Naive thymus-derived CD4-positive, alpha-beta T cell (primary cell): ENCODE data around the gene STX16. TPM values are rescaled to one million over a fixed set of nuclear protein-coding genes. Genes with fewer than 3 reads are reported as not detected.

Experiments used
- ATAC-seq: fragments of 150-1000 bp; cut with Tn5 transposase; 2 replicates; pipeline ENCODE4 v1.10.0; 2021; ENCODE audit warnings: mild to moderate bottlenecking, moderate library complexity
- CTCF ChIA-PET: fragments of 350-600 bp; sonication (Branson Sonifier 250); formaldehyde crosslinking; loops from one replicate; lab custom pipeline; 2021; ENCODE audit warnings: antibody characterized with exemption; lab: Charles Lee
- POLR2A ChIA-PET: fragments of 350-600 bp; sonication (Branson Sonifier 250); formaldehyde crosslinking; loops from one replicate; lab custom pipeline; 2021; ENCODE audit warnings: antibody characterized with exemption, inconsistent platforms; lab: Charles Lee
- DNase-seq, 9 donors: peaks; one replicate each; pipeline versions ENCODE4 v3.0.0 to v3.0.0-alpha.2; 2020 to 2022; ENCODE audit warnings: mixed read lengths in 1 of 9
- H3K27ac ChIP-seq: one replicate; pipeline ENCODE4 v1.7.0; 2013; ENCODE audit warnings: mild to moderate bottlenecking, low read depth, low read length, moderate library complexity
- H3K27me3 ChIP-seq, 2 donors: one replicate each; pipeline ENCODE4 v1.7.0; 2013; ENCODE audit warnings: low read length in 2 of 2, mild to moderate bottlenecking in 2 of 2, moderate library complexity in 2 of 2; ENCODE audit not compliant: control insufficient read depth in 2 of 2, insufficient read depth in 2 of 2
- H3K36me3 ChIP-seq, 3 experiments: 1 replicate in 2 of 3; 2 replicates in 1 of 3; pipeline ENCODE4 v1.7.0; 2013; ENCODE audit warnings: low read length in 3 of 3, mild to moderate bottlenecking in 3 of 3, moderate library complexity in 1 of 3; ENCODE audit not compliant: insufficient read depth in 3 of 3, control insufficient read depth in 2 of 3
- H3K4me1 ChIP-seq, 2 donors: one replicate each; pipeline ENCODE4 v1.7.0; 2013; ENCODE audit warnings: low read length in 2 of 2, mild to moderate bottlenecking in 2 of 2, moderate library complexity in 1 of 2; ENCODE audit not compliant: control insufficient read depth in 2 of 2, insufficient read depth in 2 of 2
- H3K4me3 ChIP-seq: 2 replicates; pipeline ENCODE4 v1.7.0; 2013; ENCODE audit warnings: mild to moderate bottlenecking, low read length
- H3K9me3 ChIP-seq, 3 experiments: 1 replicate in 2 of 3; 2 replicates in 1 of 3; pipeline ENCODE4 v1.7.0; 2013; ENCODE audit warnings: low read length in 3 of 3; ENCODE audit not compliant: control insufficient read depth in 2 of 3
- H3K27ac Mint-ChIP-seq, 9 donors: one replicate each; pipeline ENCODE4 v1.8.0; 2020 to 2022; ENCODE audit warnings: mixed read lengths in 9 of 9, mild to moderate bottlenecking in 8 of 9, moderate library complexity in 5 of 9, inconsistent platforms in 2 of 9
- H3K27me3 Mint-ChIP-seq, 5 donors: one replicate each; pipeline ENCODE4 v1.8.0; 2021 to 2022; ENCODE audit warnings: mixed read lengths in 5 of 5, mild to moderate bottlenecking in 1 of 5
- H3K36me3 Mint-ChIP-seq, 5 donors: one replicate each; pipeline ENCODE4 v1.8.0; 2020 to 2022; ENCODE audit warnings: mixed read lengths in 5 of 5, mild to moderate bottlenecking in 3 of 5, inconsistent platforms in 1 of 5
- H3K4me1 Mint-ChIP-seq, 7 donors: one replicate each; pipeline ENCODE4 v1.8.0; 2020 to 2022; ENCODE audit warnings: mixed read lengths in 7 of 7, mild to moderate bottlenecking in 3 of 7, inconsistent platforms in 1 of 7
- H3K4me3 Mint-ChIP-seq, 10 donors: one replicate each; pipeline ENCODE4 v1.8.0; 2020 to 2022; ENCODE audit warnings: mild to moderate bottlenecking in 10 of 10, mixed read lengths in 10 of 10, moderate library complexity in 6 of 10, inconsistent platforms in 2 of 10
- H3K9me3 Mint-ChIP-seq, 11 donors: one replicate each; pipeline ENCODE4 v1.8.0; 2020 to 2022; ENCODE audit warnings: mixed read lengths in 11 of 11, mild to moderate bottlenecking in 4 of 11, inconsistent platforms in 1 of 11, moderate library complexity in 1 of 11
- intact Hi-C, 2 donors: fragments of 100-400 bp; cut with micrococcal nuclease; formaldehyde crosslinking; loops; one replicate each; pipeline ENCODE4 v1.15.1; 2023
- polyA plus RNA-seq, 2 donors: library from polyadenylated mRNA; unstranded; fragments of 300-500 nt; fragmentation: Illumina TruSeq; gene quantifications; one replicate each; pipeline ENCODE4 v1.2.3, GENCODE V29; 2021
- total RNA-seq, 6 experiments: library from RNA in 5 of 6; stranded (reverse) in 5 of 6; gene quantifications; 1 replicate in 5 of 6; 2 replicates in 1 of 6; pipeline ENCODE4 v1.2.3 and lab custom pipeline; 2021 to 2026

The STX16 gene
- total and polyA plus RNA-seq, 7 experiments from 2014 or later: 32.0 to 225 (median 185) TPM

GRCh38 chr20:58656831-58657230, 5.7 kb downstream of the STX16 start:
- peak overlapping the region; percentile 39 to 89 (median 68) for H3K4me3 Mint-ChIP-seq
- H3K4me1 Mint-ChIP-seq: peaks cover 61 to 82% (median 77%) of the 10 kb centered on the region in 7 donors
- H3K27me3 Mint-ChIP-seq: no peaks in the 10 kb centered on the region
- ATAC-seq: no peak
- H3K27me3 ChIP-seq: no peaks in the 10 kb centered on the region
- no peaks in the 10 kb centered on the region for H3K9me3 ChIP-seq
- no peak overlapping the region for H3K4me3 ChIP-seq
- no peak for DNase-seq
- CTCF ChIA-PET: interaction anchor here (0.7 kb wide), 1 partner anchor 745 kb away, joined by 3 read pairs; no protein-coding TSS in a partner anchor
- intact Hi-C loops: loop anchor here (10.0 kb wide), 3 partner anchors 568 to 1262 kb away; partner anchors contain the start of gene RBM38 (in 1 of the 2)
- H3K9me3 Mint-ChIP-seq: no peaks in the 10 kb centered on the region
- peak overlapping the region; percentile 93 for H3K27ac ChIP-seq
- H3K36me3 ChIP-seq: peaks cover 0 to 1% (median 0%) of the 10 kb centered on the region in 3 experiments
- H3K27ac Mint-ChIP-seq: peak overlapping the region; percentile 69 to 100 (median 87)
- peaks cover 0 to 40% (median 3%) of the 10 kb centered on the region in 5 donors for H3K36me3 Mint-ChIP-seq
- POLR2A ChIA-PET: interaction anchor here (0.5 to 1.1 kb wide), 6 partner anchors 10 to 508 kb away, joined by 3 to 4 read pairs (median 3); partner anchors contain the start of genes ATP5F1E and NPEPL1
- H3K4me1 ChIP-seq: peaks cover 73 to 80% of the 10 kb centered on the region in 2 donors

DNA sequence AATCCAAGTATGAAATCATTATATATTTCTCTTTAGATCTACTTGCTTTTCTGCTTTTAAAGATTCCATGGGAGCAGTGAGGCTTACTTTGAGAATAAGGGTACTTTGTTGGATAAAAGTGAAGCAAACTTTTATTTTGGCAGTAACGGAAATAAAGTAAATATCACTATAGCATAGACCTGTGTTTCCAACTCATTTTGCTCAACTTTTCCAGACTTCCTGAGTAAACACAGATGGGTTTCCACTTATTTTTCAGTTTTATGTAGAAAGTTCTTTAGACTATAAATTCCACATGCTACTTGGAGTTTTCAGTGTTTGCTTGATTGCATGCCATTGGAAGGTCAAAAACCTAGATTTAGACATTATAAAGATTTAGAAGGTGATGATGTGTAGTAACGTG, 6.2 kb downstream of the STX16 start:
- POLR2A ChIA-PET: interaction anchor here (1.0 to 2.1 kb wide), 4 partner anchors 35 to 507 kb away, joined by 3 to 6 read pairs (median 4); partner anchors contain the start of genes ATP5F1E, NPEPL1 and ZNF831
- Histone ChIP-seq H3K36me3 (no peaks in the 10 kb centered on the region), H3K27ac (peak overlapping the region; percentile 93), H3K4me3 (no peak overlapping the region), H3K27me3 (no peaks in the 10 kb centered on the region), H3K9me3 (no peaks in the 10 kb centered on the region), H3K4me1 (peaks cover 77 to 84% of the 10 kb centered on the region in 2 donors)
- H3K4me3 Mint-ChIP-seq: peak overlapping the region; percentile 39 to 89 (median 68)
- peaks cover 0 to 43% (median 3%) of the 10 kb centered on the region in 5 donors for H3K36me3 Mint-ChIP-seq
- H3K27ac Mint-ChIP-seq: peak overlapping the region; percentile 69 to 100 (median 87)
- intact Hi-C loops: loop anchor here (10.0 kb wide), 3 partner anchors 568 to 1262 kb away; partner anchors contain the start of gene RBM38 (in 1 of the 2)
- ATAC-seq: no peak
- H3K9me3 Mint-ChIP-seq: no peaks in the 10 kb centered on the region
- peaks cover 65 to 87% (median 81%) of the 10 kb centered on the region in 7 donors for H3K4me1 Mint-ChIP-seq
- no peaks in the 10 kb centered on the region for H3K27me3 Mint-ChIP-seq
- no peak for DNase-seq
- CTCF ChIA-PET: interaction anchor here (1.3 kb wide), 1 partner anchor 9 kb away, joined by 5 read pairs; no protein-coding TSS in a partner anchor

DNA sequence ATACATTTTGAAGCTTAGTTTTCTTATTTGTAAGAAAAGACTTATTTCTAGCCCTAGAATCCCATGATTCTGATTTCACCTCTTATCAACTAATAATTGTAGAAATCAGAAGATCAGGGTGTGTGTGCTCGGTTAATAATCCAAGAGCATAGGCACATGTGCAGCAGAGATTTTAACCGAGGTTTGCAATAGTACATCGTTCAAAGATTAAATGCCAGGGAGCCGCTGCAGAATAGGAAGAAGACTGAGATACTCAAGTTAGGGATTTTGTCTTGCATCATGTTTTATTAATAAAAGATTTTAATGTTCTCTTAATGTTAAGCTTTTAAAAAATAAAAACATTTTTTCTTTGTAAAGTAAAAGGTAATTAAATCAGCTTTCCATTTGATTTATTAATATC, 6.9 kb downstream of the STX16 start:
- CTCF ChIA-PET: interaction anchor here (1.0 to 1.3 kb wide), 2 partner anchors 10 to 28 kb away, joined by 4 to 5 read pairs; no protein-coding TSS in a partner anchor
- peak overlapping the region; percentile 93 for H3K27ac ChIP-seq

DNA sequence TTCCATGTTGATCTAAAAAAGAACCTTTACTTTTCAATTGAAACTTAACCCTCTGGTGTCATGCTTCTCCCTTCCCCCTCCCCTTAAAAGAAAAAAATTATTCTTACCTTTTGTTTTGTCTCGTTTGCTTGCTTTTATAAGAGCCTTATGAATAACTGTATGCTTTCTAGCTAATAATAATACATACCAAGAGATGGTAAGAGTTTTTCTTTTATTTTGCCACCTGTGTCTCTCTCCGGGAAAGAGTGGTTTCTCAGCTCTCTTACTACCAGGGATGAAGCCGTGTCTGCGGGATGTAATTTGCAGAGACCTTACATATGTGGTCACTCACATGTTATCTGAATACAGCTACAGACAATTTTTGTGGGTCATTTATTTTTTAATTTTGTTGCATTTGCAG, 7.7 kb downstream of the STX16 start:
- peak overlapping the region; percentile 13 to 89 (median 80) for H3K4me3 Mint-ChIP-seq
- H3K9me3 ChIP-seq: no peaks in the 10 kb centered on the region
- H3K27me3 Mint-ChIP-seq: no peaks in the 10 kb centered on the region
- peaks cover 67 to 73% of the 10 kb centered on the region in 2 donors for H3K4me1 ChIP-seq
- DNase-seq (no peak), ATAC-seq (no peak)
- intact Hi-C loops: loop anchor here (10.0 kb wide), 3 partner anchors 566 to 1264 kb away; partner anchors contain the start of gene RBM38 (in 1 of the 2)
- ChIA-PET POLR2A (interaction anchor here (1.1 to 6.8 kb wide), 7 partner anchors 6 to 729 kb away, joined by 3 to 99 read pairs (median 9); partner anchors contain the start of genes NPEPL1, STX16 and ZNF831), CTCF (interaction anchor here (1.0 to 3.4 kb wide), 4 partner anchors 7 to 32 kb away, joined by 4 to 27 read pairs (median 9); partner anchors contain the start of gene STX16)
- H3K9me3 Mint-ChIP-seq: no peaks in the 10 kb centered on the region
- H3K27ac Mint-ChIP-seq: peak overlapping the region; percentile 74 to 100 (median 97)
- no peaks in the 10 kb centered on the region for H3K27me3 ChIP-seq
- H3K27ac ChIP-seq: peak overlapping the region; percentile 93
- no peak overlapping the region for H3K4me3 ChIP-seq
- H3K36me3 Mint-ChIP-seq: peaks cover 0 to 45% (median 5%) of the 10 kb centered on the region in 5 donors
- H3K36me3 ChIP-seq: no peaks in the 10 kb centered on the region
- H3K4me1 Mint-ChIP-seq: peaks cover 62 to 89% (median 84%) of the 10 kb centered on the region in 7 donors

More for the DNA sequence above, 6.9 kb downstream of the STX16 start:
- Histone ChIP-seq H3K4me1 (peaks cover 71 to 81% of the 10 kb centered on the region in 2 donors), H3K9me3 (no peaks in the 10 kb centered on the region), H3K4me3 (no peak overlapping the region), H3K36me3 (no peaks in the 10 kb centered on the region), H3K27me3 (no peaks in the 10 kb centered on the region)
- POLR2A ChIA-PET: interaction anchor here (1.1 to 2.2 kb wide), 4 partner anchors 9 to 729 kb away, joined by 3 to 11 read pairs (median 4); partner anchors contain the start of gene ZNF831
- ATAC-seq: no peak
- no peaks in the 10 kb centered on the region for H3K27me3 Mint-ChIP-seq
- peaks cover 64 to 88% (median 83%) of the 10 kb centered on the region in 7 donors for H3K4me1 Mint-ChIP-seq
- peak overlapping the region; percentile 18 to 89 (median 68) for H3K4me3 Mint-ChIP-seq
- peak overlapping the region in 8 of 9 donors; percentile 76 to 100 (median 94) for H3K27ac Mint-ChIP-seq
- H3K9me3 Mint-ChIP-seq: no peaks in the 10 kb centered on the region
- intact Hi-C loops: loop anchor here (10.0 kb wide), 3 partner anchors 567 to 1263 kb away; partner anchors contain the start of gene RBM38 (in 1 of the 2)
- no peak for DNase-seq
- H3K36me3 Mint-ChIP-seq: peaks cover under 1 to 43% (median 5%) of the 10 kb centered on the region in 5 donors

GRCh38 chr20:58659841-58660240, 8.8 kb downstream of the STX16 start:
- no peaks in the 10 kb centered on the region for H3K36me3 ChIP-seq
- peak overlapping the region; percentile 2 for H3K4me3 ChIP-seq
- Mint-ChIP-seq H3K27ac (peak overlapping the region; percentile 89 to 100 (median 98)), H3K27me3 (no peaks in the 10 kb centered on the region), H3K9me3 (no peaks in the 10 kb centered on the region), H3K4me3 (peak overlapping the region; percentile 73 to 89 (median 82)), H3K36me3 (peaks cover 0 to 46% (median 5%) of the 10 kb centered on the region in 5 donors), H3K4me1 (peaks cover 66 to 97% (median 88%) of the 10 kb centered on the region in 7 donors)
- POLR2A ChIA-PET: interaction anchor here (0.6 to 6.8 kb wide), 5 partner anchors 8 to 346 kb away, joined by 3 to 99 read pairs (median 11); partner anchors contain the start of genes NPEPL1 and STX16
- peak overlapping the region; percentile 93 for H3K27ac ChIP-seq
- CTCF ChIA-PET: interaction anchor here (1.8 to 3.4 kb wide), 3 partner anchors 8 to 31 kb away, joined by 8 to 27 read pairs (median 10); partner anchors contain the start of gene STX16
- intact Hi-C loops: loop anchor here (5.0 to 10.0 kb wide), 4 partner anchors 565 to 1265 kb away; partner anchors contain the start of genes PMEPA1 (in 1 of the 2) and RBM38 (in 1 of the 2)
- DNase-seq (peak in 1 of 9 donors; percentile 29), ATAC-seq (peak; percentile 26)
- H3K27me3 ChIP-seq: no peaks in the 10 kb centered on the region
- H3K4me1 ChIP-seq: peaks cover 63 to 64% of the 10 kb centered on the region in 2 donors
- no peaks in the 10 kb centered on the region for H3K9me3 ChIP-seq
